Measurements from ENCODE around the gene BACH2.

- TF ChIP-seq HDAC2 (IDR thresholded peaks at IDR 0.05) (no peak), TCF7L2 (IDR thresholded peaks at IDR 0.05; ENCODE audit: low read depth, low read length) (no peak), ZNF175 (CRISPR knock-in tag; IDR thresholded peaks at IDR 0.05; ENCODE audit: low read depth) (no peak), ZNF780A (CRISPR knock-in tag; IDR thresholded peaks at IDR 0.05) (no peak), POLR2AphosphoS5 (IDR thresholded peaks at IDR 0.05; ENCODE audit: control insufficient read depth, insufficient read depth, low read depth, low read length) (no peak)
Measured at GRCh38 chr6:90216072-90216977, 80.3 kb downstream of the BACH2 start.

Measured in K562 (cell line).